Stimulated activated CD4-positive, alpha-beta T cell treated with anti-CD3 and anti-CD28 coated beads, Interleukin-15, amount 100 ng/mL, for 48 hours (primary cell): ENCODE results near the gene LONP1.

Source experiments
- DNase-seq, 2 donors: peaks; one replicate each; pipeline ENCODE4 v3.0.0-alpha.2; 2020; ENCODE audit warnings: low read depth in 2 of 2

Gene LONP1

GRCh38 chr19:5679289-5680083 is 40.5 kb downstream of the LONP1 start:
- no peak for DNase-seq

- DNase-seq = no peak
Observed at GRCh38 chr19:5678071-5678718, 41.8 kb downstream of the LONP1 start.

- DNase-seq = no peak
Observed at GRCh38 chr19:5677580-5677979, 42.4 kb downstream of the LONP1 start.

GRCh38 chr19:5677136-5677535 is 42.8 kb downstream of the LONP1 start:
- no peak for DNase-seq

- DNase-seq = no peak
Observed at GRCh38 chr19:5676772-5677105, 43.2 kb downstream of the LONP1 start.

GRCh38 chr19:5676105-5676771 is 43.7 kb downstream of the LONP1 start:
- DNase-seq = no peak

- no peak for DNase-seq
Observed at GRCh38 chr19:5674714-5675113, 45.2 kb downstream of the LONP1 start.

- DNase-seq = no peak
Observed at GRCh38 chr19:5673752-5674151, 46.2 kb downstream of the LONP1 start.

- DNase-seq = no peak
Observed at GRCh38 chr19:5672708-5673459, 47.1 kb downstream of the LONP1 start.

- DNase-seq = no peak
Observed at GRCh38 chr19:5671600-5671999, 48.3 kb downstream of the LONP1 start.

- DNase-seq = no peak
Observed at GRCh38 chr19:5669212-5669611, 50.7 kb downstream of the LONP1 start.

GRCh38 chr19:5667751-5668271 is 52.1 kb downstream of the LONP1 start:
- no peak for DNase-seq

GRCh38 chr19:5666921-5667610 is 52.9 kb downstream of the LONP1 start:
- no peak for DNase-seq

- no peak for DNase-seq
Observed at GRCh38 chr19:5665781-5666513, 54.0 kb downstream of the LONP1 start.

- no peak for DNase-seq
Observed at GRCh38 chr19:5664515-5664914, 55.4 kb downstream of the LONP1 start.

GRCh38 chr19:5663904-5664303 is 56.0 kb downstream of the LONP1 start:
- DNase-seq = no peak

GRCh38 chr19:5661483-5661882 is 58.5 kb downstream of the LONP1 start:
- no peak for DNase-seq

- no peak for DNase-seq
Observed at GRCh38 chr19:5655412-5655811, 64.5 kb downstream of the LONP1 start.

- no peak for DNase-seq
Observed at GRCh38 chr19:5654931-5655330, 65.0 kb downstream of the LONP1 start.

GRCh38 chr19:5652261-5652660 is 67.7 kb downstream of the LONP1 start:
- no peak for DNase-seq

GRCh38 chr19:5651361-5651760 is 68.6 kb downstream of the LONP1 start:
- no peak for DNase-seq
